A673 (cell line): Measurements from ENCODE around the gene ATF2. TPM values are rescaled to one million over a fixed set of nuclear protein-coding genes. Genes with fewer than 3 reads are reported as not detected.

Source experiments
- BruUV-seq: library from RNA; stranded (reverse); fragments of 400-500 nt; replicated peaks from 2 replicates; lab custom pipeline; 2021; lab: Mats Ljungman, UMichigan
- CTCF ChIA-PET: fragments of 300-600 bp; sonication (Branson Sonifier 250); formaldehyde crosslinking; loops from one replicate; lab custom pipeline; 2022; ENCODE audit warnings: antibody characterized with exemption; lab: Charles Lee
- POLR2A ChIA-PET: fragments of 300-600 bp; sonication (Branson Sonifier 250); formaldehyde crosslinking; loops from one replicate; lab custom pipeline; 2022; ENCODE audit warnings: antibody characterized with exemption; ENCODE audit not compliant: low non-redundant PET; lab: Charles Lee
- DNase-seq: peaks from one replicate; pipeline ENCODE4 v3.0.0-alpha.2; 2015; ENCODE audit warnings: low spot score
- H3K27ac ChIP-seq: fragments of 200-600 bp; sonication (generic); 2 replicates; pipeline ENCODE4 v1.5.1; 2016; ENCODE audit warnings: mixed run types, low read depth, mild to moderate bottlenecking, mixed read lengths, antibody characterized with exemption, low read length; ENCODE audit not compliant: poor library complexity, severe bottlenecking
- H3K27me3 ChIP-seq: fragments of 200-600 bp; sonication (generic); replicated peaks from 2 replicates; pipeline ENCODE4 v1.6.1; 2017; ENCODE audit warnings: mixed run types, low read depth, mild to moderate bottlenecking, mixed read lengths, antibody characterized with exemption, low read length; ENCODE audit not compliant: insufficient read depth, poor library complexity
- H3K36me3 ChIP-seq: fragments of 200-600 bp; sonication (generic); 2 replicates; pipeline ENCODE4 v1.6.1; 2016; ENCODE audit warnings: mixed run types, mild to moderate bottlenecking, mixed read lengths, antibody characterized with exemption, low read length; ENCODE audit not compliant: insufficient read depth, poor library complexity, severe bottlenecking
- H3K4me1 ChIP-seq: fragments of 200-600 bp; sonication (generic); 2 replicates; pipeline ENCODE4 v1.6.1; 2017; ENCODE audit warnings: mixed run types, mild to moderate bottlenecking, mixed read lengths, antibody characterized with exemption, low read length; ENCODE audit not compliant: insufficient read depth, poor library complexity, severe bottlenecking
- H3K4me3 ChIP-seq: fragments of 200-600 bp; sonication (generic); 2 replicates; pipeline ENCODE4 v1.5.1; 2016; ENCODE audit warnings: low read depth, mixed run types, mild to moderate bottlenecking, mixed read lengths, low read length; ENCODE audit not compliant: poor library complexity, severe bottlenecking
- H3K9me3 ChIP-seq: fragments of 200-600 bp; sonication (generic); 2 replicates; pipeline ENCODE4 v1.6.1; 2016; ENCODE audit warnings: mixed run types, low read depth, mild to moderate bottlenecking, mixed read lengths, antibody characterized with exemption, low read length; ENCODE audit not compliant: poor library complexity, severe bottlenecking
- CTCF ChIP-seq: fragments of 300-800, 200-600 bp; sonication (generic); conservative IDR thresholded peaks from 2 replicates; pipeline ENCODE4 v1.5.1; 2017; ENCODE audit warnings: low read depth, mild to moderate bottlenecking, antibody characterized with exemption, low read length, moderate library complexity, mixed read lengths
- EZH2 ChIP-seq: fragments of 200-600 bp; sonication (generic); IDR thresholded peaks from 2 replicates; pipeline ENCODE4 v1.6.1; 2017; ENCODE audit warnings: borderline replicate concordance, low read depth, mild to moderate bottlenecking, mixed read lengths, antibody characterized with exemption, low read length; ENCODE audit not compliant: poor library complexity, severe bottlenecking
- intact Hi-C: fragments of 100-400 bp; cut with micrococcal nuclease; formaldehyde crosslinking; loops from one replicate; pipeline ENCODE4 v1.10.0; 2022; ENCODE audit not compliant: unreplicated experiment
- total RNA-seq: library from RNA; stranded (reverse); gene quantifications from 2 replicates; pipeline ENCODE4 v1.2.3, GENCODE V29; 2021

The ATF2 gene
- total RNA-seq, 1 experiment from 2014 or later, result 50.3 TPM

- peaks cover 5% of the 10 kb centered on the region for H3K27me3 ChIP-seq
- no peaks in the 10 kb centered on the region for H3K9me3 ChIP-seq
- no peak for TF ChIP-seq EZH2
- no TSS peak for BruUV-seq
- POLR2A ChIA-PET, result no interaction called here
- no peak overlapping the region for H3K27ac ChIP-seq
- H3K4me3 ChIP-seq, result no peak overlapping the region
- CTCF ChIA-PET, result no interaction called here
- no peaks in the 10 kb centered on the region for H3K36me3 ChIP-seq
- DNase-seq, result no peak
- no peaks in the 10 kb centered on the region for H3K4me1 ChIP-seq
- intact Hi-C loops, result no loop called here
Measured at GRCh38 chr2:175195012-175195411, 27.0 kb upstream of the ATF2 start.

GRCh38 chr2:175188761-175189160, 20.8 kb upstream of the ATF2 start:
- ChIA-PET POLR2A (no interaction called here), CTCF (no interaction called here)

GRCh38 chr2:175187378-175187777, 19.4 kb upstream of the ATF2 start:
- BruUV-seq, result no TSS peak
- peak; percentile 41 for DNase-seq
- ChIA-PET POLR2A (no interaction called here), CTCF (no interaction called here)
- intact Hi-C loops, result loop anchor here (10.0 kb wide), 1 partner anchor 153 kb away; no protein-coding TSS in a partner anchor
- Histone ChIP-seq H3K9me3 (no peaks in the 10 kb centered on the region), H3K27me3 (no peaks in the 10 kb centered on the region), H3K36me3 (no peaks in the 10 kb centered on the region), H3K4me1 (no peaks in the 10 kb centered on the region), H3K4me3 (no peak overlapping the region), H3K27ac (no peak overlapping the region)
- TF ChIP-seq CTCF, result peak; percentile 44
- no peak for TF ChIP-seq EZH2

More at GRCh38 chr2:175188761-175189160, 20.8 kb upstream of the ATF2 start:
- DNase-seq, result no peak
- intact Hi-C loops, result loop anchor here (10.0 kb wide), 1 partner anchor 154 kb away; no protein-coding TSS in a partner anchor
- H3K4me3 ChIP-seq, result no peak overlapping the region
- H3K4me1 ChIP-seq, result no peaks in the 10 kb centered on the region
- H3K36me3 ChIP-seq, result no peaks in the 10 kb centered on the region
- no peaks in the 10 kb centered on the region for H3K27me3 ChIP-seq
- no TSS peak for BruUV-seq
- no peak overlapping the region for H3K27ac ChIP-seq
- no peaks in the 10 kb centered on the region for H3K9me3 ChIP-seq
- TF ChIP-seq EZH2 (no peak), CTCF (no peak)

- no peak overlapping the region for H3K27ac ChIP-seq
- H3K9me3 ChIP-seq, result no peaks in the 10 kb centered on the region
- H3K4me1 ChIP-seq, result peaks cover 15% of the 10 kb centered on the region
- no peak for DNase-seq
- intact Hi-C loops, result loop anchor here (10.0 kb wide), 1 partner anchor 149 kb away; no protein-coding TSS in a partner anchor
- ChIA-PET CTCF (no interaction called here), POLR2A (no interaction called here)
- H3K4me3 ChIP-seq, result no peak overlapping the region
- TF ChIP-seq EZH2 (no peak), CTCF (no peak)
- H3K36me3 ChIP-seq, result peaks cover 14% of the 10 kb centered on the region
- no TSS peak for BruUV-seq
- H3K27me3 ChIP-seq, result no peaks in the 10 kb centered on the region
Measured at GRCh38 chr2:175183674-175184073, 15.7 kb upstream of the ATF2 start.
